Cardiac muscle cell (in vitro differentiated cells and primary cell): ENCODE data around the gene BLVRB. TPM values are rescaled to one million over a fixed set of nuclear protein-coding genes. Genes with fewer than 3 reads are reported as not detected.
"Not testable (repeated sequence)": the region's sequence is repeated elsewhere in the genome, so short reads cannot be mapped to it uniquely, and the experiment has no call there.

Source experiments
- DNase-seq, 2 donors: peaks; one replicate each; pipeline versions ENCODE4 v3.0.0 to v3.0.0-alpha.2; 2010 to 2017; ENCODE audit warnings: low read depth in 1 of 2, low spot score in 1 of 2
- H3K27ac ChIP-seq: fragments of 200-600 bp; sonication (generic); 2 replicates; pipeline ENCODE4 v1.5.1; 2016
- H3K27me3 ChIP-seq: fragments of 200-600 bp; sonication (generic); 2 replicates; pipeline ENCODE4 v1.6.0; 2016; ENCODE audit warnings: control low read depth
- H3K36me3 ChIP-seq: fragments of 200-600 bp; sonication (generic); 2 replicates; pipeline ENCODE4 v1.5.1; 2016; ENCODE audit warnings: control low read depth
- H3K4me1 ChIP-seq: fragments of 200-600 bp; sonication (generic); 2 replicates; pipeline ENCODE4 v1.8.1; 2017; ENCODE audit warnings: low read depth, mild to moderate bottlenecking, mixed run types
- H3K4me3 ChIP-seq: fragments of 200-600 bp; sonication (generic); 2 replicates; pipeline ENCODE4 v1.5.1; 2016; ENCODE audit warnings: mild to moderate bottlenecking
- H3K9me3 ChIP-seq: fragments of 200-600 bp; sonication (generic); 2 replicates; pipeline ENCODE4 v1.5.1; 2017; ENCODE audit warnings: low read depth, mild to moderate bottlenecking, control low read depth
- CTCF ChIP-seq: IDR thresholded peaks from 2 replicates; pipeline ENCODE4 v1.5.1; 2012; ENCODE audit warnings: low read depth, mild to moderate bottlenecking, low read length
- polyA plus RNA-seq: library from polyadenylated mRNA; unstranded; fragments of >200 nt; fragmentation: Nextera tagmentation; extraction: Ambion mirVana; gene quantifications from 2 replicates; pipeline ENCODE4 v1.2.1, GENCODE V29; 2016
- total RNA-seq: library from RNA; depleted of rRNA; stranded (reverse); fragments of >200 nt; gene quantifications from 2 replicates; pipeline ENCODE4 v1.2.3, GENCODE V29; 2016

The BLVRB gene
- total and polyA plus RNA-seq, 2 experiments from 2014 or later = 61.5 to 93.8 TPM

GRCh38 chr19:40431698-40432097 lies 33.8 kb downstream of the BLVRB start:
- peak overlapping the region; percentile 96 for H3K27ac ChIP-seq
- peaks cover 16% of the 10 kb centered on the region for H3K4me1 ChIP-seq
- no peak overlapping the region for H3K4me3 ChIP-seq
- H3K9me3 ChIP-seq = no peaks in the 10 kb centered on the region
- H3K27me3 ChIP-seq = no peaks in the 10 kb centered on the region
- DNase-seq = no peak
- H3K36me3 ChIP-seq = no peaks in the 10 kb centered on the region
- no peak for TF ChIP-seq CTCF

GRCh38 chr19:40430242-40430641 lies 35.3 kb downstream of the BLVRB start:
- not testable (repeated sequence) for H3K4me3 ChIP-seq, H3K27me3 ChIP-seq, H3K36me3 ChIP-seq, H3K27ac ChIP-seq, H3K9me3 ChIP-seq, DNase-seq
- H3K4me1 ChIP-seq = peaks cover 16% of the 10 kb centered on the region

GRCh38 chr19:40428197-40428596 lies 37.3 kb downstream of the BLVRB start:
- H3K4me3 ChIP-seq, H3K27ac ChIP-seq, H3K27me3 ChIP-seq, H3K9me3 ChIP-seq, DNase-seq, H3K36me3 ChIP-seq: not testable (repeated sequence)
- H3K4me1 ChIP-seq = peaks cover 17% of the 10 kb centered on the region

- H3K27me3 ChIP-seq = no peaks in the 10 kb centered on the region
Observed at GRCh38 chr19:40425450-40426287, 39.9 kb downstream of the BLVRB start, which contains the start of gene SERTAD1. SERTAD1 (minus strand) TSS chr19:40425992; CDS start chr19:40423546, 2,446 bp downstream.

GRCh38 chr19:40424637-40425449 lies 40.7 kb downstream of the BLVRB start:
- Histone ChIP-seq H3K27ac (peak overlapping the region; percentile 98), H3K27me3 (no peaks in the 10 kb centered on the region), H3K4me1 (peaks cover 18% of the 10 kb centered on the region), H3K4me3 (peak overlapping the region; percentile 81), H3K36me3 (no peaks in the 10 kb centered on the region), H3K9me3 (no peaks in the 10 kb centered on the region)
- no peak for TF ChIP-seq CTCF
- DNase-seq = peak; percentile 40 to 51

More at GRCh38 chr19:40425450-40426287, 39.9 kb downstream of the BLVRB start, which contains the start of gene SERTAD1:
- peak within 1 kb of the TSS; percentile 81 for H3K4me3 ChIP-seq
- DNase-seq = peak; percentile 100
- H3K9me3 ChIP-seq = no peaks in the 10 kb centered on the region
- no peaks in the 10 kb centered on the region for H3K36me3 ChIP-seq
- H3K27ac ChIP-seq = peak within 1 kb of the TSS; percentile 98
- peak; percentile 55 for TF ChIP-seq CTCF
- H3K4me1 ChIP-seq = peaks cover 18% of the 10 kb centered on the region

- Histone ChIP-seq H3K4me1 (peaks cover 18% of the 10 kb centered on the region), H3K9me3 (no peaks in the 10 kb centered on the region), H3K27ac (no peak overlapping the region), H3K4me3 (peak overlapping the region; percentile 81), H3K27me3 (no peaks in the 10 kb centered on the region), H3K36me3 (no peaks in the 10 kb centered on the region)
- no peak for DNase-seq
- no peak for TF ChIP-seq CTCF
Observed at GRCh38 chr19:40423938-40424337, 41.6 kb downstream of the BLVRB start.
